ENCODE data around the gene ANO8. TPM values are rescaled to one million over a fixed set of nuclear protein-coding genes. Genes with fewer than 3 reads are reported as not detected.

ANO8 gene
- total and polyA plus RNA-seq, 2 of the 13 experiments (the other 11 are each of a cell fraction or from before 2014, with no cell fraction given) = 1.8 to 3.5 TPM

- TF ChIP-seq ZGPAT (CRISPR knock-in tag; IDR thresholded peaks at IDR 0.05) = peak; percentile 65; the same call in 1 of the 2 replicates
- no peak for TF ChIP-seq ADNP (CRISPR knock-in tag; IDR thresholded peaks at IDR 0.05)
- peak; percentile 77 for TF ChIP-seq ZNF407 (CRISPR knock-in tag; IDR thresholded peaks at IDR 0.05; ENCODE audit: not compliant biosample characterization)
- TF ChIP-seq UBTF (CRISPR knock-in tag; IDR thresholded peaks at IDR 0.05) = peak; percentile 80
- peak; percentile 83 for TF ChIP-seq ZNF770 (CRISPR knock-in tag; IDR thresholded peaks at IDR 0.05)
- no peak for TF ChIP-seq ZNF549 (CRISPR knock-in tag; IDR thresholded peaks at IDR 0.05)
- TF ChIP-seq TFAP4 (IDR thresholded peaks at IDR 0.05; ENCODE audit: borderline replicate concordance, low read depth) = peak; percentile 38; the same call in 1 of the 2 replicates
- no peak for TF ChIP-seq MTA1 (CRISPR knock-in tag; IDR thresholded peaks at IDR 0.05; ENCODE audit: borderline replicate concordance)
- 0 out of 2 replicates have a peak, but pooled peaks have one; percentile 43 for TF ChIP-seq PHF8 (CRISPR knock-in tag; IDR thresholded peaks at IDR 0.05)
- 0 out of 2 replicates have a peak, but pooled peaks have one; percentile 27 for TF ChIP-seq ZNF614 (CRISPR knock-in tag; IDR thresholded peaks at IDR 0.05; ENCODE audit: borderline replicate concordance)
- no peak for TF ChIP-seq ZNF18 (CRISPR knock-in tag; IDR thresholded peaks at IDR 0.05; ENCODE audit: insufficient replicate concordance)
Measured at GRCh38 chr19:17282488-17283125, 52.0 kb downstream of the ANO8 start (continued).
